ENCODE results near the gene BABAM2.
"Not testable (repeated sequence)": the region's sequence is repeated elsewhere in the genome, so short reads cannot be mapped to it uniquely, and the experiment has no call there.

Gene BABAM2

DNA sequence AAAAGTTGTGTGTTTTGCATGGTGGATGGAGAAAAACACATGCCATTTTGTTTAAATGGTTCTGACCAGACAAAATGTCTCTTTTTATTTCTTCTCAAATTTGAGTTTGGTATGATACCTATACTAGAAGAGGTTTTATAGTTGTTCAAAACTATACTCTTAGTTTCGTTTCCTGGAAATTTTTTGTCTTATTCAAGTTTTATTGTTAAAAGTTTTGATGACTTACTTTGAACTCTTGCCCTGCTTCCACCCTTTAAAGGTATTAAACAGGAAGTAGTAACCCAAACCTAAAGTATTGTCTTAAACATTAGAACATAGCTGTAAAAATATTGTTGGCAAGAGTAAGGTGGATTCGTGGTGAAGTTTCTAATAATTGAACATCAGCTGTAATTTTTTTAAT lies 98.2 kb downstream of the BABAM2 start:
- no peak for DNase-seq

DNA sequence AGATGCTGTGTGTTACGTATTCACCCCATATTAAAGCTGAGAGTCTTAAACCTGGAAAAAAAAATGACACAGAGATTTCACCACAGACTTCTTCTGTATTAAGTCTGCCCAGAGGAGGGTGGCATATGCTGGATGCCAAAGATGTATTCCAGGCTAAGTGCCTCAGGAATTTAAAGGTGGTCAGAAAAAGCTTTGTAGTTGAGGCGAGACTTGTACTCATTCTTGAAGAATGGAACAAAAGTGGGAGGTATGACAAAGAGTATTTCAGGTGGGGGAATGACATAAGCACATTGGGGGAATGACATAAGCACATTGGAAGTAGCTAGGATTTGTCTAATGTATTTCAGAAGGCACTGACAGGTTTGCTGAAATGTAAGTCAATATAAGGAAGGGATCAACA lies 98.6 kb downstream of the BABAM2 start:
- no peak for DNase-seq

DNA sequence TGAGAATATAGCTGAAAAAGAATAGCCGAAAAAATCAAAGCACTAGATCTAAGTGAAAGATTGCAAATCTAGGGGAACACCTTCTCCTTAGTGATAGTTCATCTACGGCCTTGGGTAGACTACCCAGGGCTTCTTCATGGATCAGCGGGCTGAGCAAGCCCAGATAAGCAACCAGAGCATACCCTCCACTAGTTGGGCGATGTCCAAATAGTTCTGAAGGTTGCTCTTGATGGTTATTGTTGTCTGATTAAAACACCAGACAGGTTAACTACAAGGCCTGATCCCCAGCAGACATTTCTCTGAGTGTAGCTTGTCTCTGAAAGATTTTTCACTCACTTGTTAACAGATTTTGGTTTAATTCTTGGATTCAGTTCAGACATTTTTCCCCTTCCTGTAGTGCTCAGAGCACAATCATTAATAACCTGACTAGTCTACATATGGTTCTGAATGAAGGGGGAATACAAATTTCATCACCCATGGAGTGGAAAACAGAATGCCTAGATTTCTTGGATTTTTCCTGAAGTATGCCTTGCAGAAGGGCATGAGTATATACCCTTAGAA lies 99.6 kb downstream of the BABAM2 start:
- no peak for DNase-seq

DNA sequence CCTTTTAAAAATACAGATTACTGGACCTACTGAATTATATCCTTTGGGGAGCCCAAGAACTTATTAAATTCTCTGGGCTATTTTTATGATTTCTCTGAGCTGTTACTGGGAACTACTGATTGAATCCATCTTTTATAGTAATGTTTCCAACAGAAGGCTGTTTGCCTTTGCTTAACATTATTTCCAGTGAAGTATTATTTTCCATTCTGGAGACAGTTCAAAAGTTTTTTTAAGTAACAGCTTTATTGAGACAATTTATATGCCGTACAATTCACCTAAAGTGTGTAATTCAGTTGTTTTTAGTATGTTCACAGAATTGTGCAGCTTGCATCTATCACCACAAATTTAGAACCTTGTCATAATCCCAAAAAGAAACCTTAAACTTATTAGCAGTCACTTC lies 100.6 kb downstream of the BABAM2 start:
- no peak for DNase-seq

DNA sequence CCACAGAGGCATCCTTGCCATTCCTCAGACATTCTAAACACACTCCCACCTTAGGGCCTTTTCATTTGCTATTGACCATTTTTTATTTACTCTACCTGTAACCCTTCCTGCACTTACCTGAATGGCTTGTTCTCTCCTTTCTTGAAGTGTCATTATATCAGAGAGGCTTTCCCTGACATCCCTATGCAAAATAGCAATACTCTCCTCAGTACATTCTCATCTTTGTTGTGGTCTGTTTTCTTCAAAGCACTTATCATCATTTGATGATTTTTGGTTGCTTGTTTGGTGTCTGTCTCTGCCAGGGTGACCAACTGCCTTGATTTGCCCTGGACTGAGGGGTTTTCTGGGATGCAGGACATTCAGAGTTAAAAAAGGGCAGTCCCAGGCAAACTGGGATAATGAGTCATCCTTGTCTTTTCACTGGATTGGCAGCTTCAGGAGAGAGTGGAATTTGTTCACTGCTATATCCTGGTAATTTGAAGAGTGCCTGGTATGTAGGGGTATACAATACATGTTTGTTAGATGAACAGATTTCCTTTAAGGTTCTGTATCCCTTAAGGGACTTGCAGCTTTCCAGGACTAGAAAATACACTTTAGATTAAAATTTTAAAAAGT lies 102.4 kb downstream of the BABAM2 start:
- DNase-seq, result no peak

DNA sequence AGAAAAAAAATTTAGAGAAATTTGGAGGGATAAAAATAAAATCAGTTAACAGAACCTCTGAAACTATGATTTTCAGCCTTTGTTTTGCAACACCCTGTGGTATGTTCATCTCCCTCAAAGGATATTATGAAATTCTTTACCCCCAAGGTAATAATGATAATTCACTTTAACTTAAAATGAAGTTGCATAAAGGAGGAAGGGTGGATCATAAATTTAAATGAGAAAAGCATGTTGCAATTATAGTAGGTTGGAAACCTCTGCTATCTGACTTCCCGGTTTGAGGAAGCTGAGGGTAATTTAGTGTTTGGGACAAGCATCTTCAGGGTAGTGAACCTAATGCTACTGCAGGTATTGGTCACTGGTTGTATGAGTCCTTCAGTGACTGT lies 102.9 kb downstream of the BABAM2 start:
- no peak for DNase-seq

DNA sequence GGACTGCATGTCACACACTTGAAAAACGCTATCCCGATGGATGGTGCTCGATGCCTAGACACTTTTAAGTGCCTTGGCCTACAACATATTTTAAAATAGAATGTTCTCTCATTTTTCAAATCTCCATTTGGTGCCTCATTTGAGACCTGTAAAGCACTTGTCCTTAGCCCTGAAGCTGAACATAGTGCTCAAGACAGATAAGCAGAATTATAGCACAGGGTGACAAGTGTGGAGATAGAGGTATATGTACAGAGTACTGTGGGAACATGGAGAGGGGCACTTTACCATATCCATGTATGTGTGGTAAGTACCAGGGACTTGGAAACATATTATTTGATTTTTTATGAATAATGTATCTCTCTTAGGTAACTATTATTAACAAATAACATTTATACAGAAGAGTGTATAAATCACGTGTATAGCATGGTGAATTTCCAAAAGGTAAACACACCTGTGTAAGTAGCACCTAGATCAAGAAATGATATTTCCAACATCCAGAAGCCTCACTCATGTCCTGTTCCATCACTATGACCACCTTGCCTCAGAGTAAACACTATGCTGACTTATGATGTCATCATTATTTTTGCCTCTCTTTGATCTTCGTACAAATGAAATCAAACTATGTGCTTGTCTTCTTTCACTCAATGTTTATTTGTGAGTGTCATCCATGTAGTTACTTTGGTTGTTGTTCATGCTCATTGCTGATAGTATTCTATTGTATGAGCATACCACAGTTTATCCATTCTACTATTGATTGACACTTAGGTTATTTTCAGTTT lies 103.6 kb downstream of the BABAM2 start:
- no peak for DNase-seq

DNA sequence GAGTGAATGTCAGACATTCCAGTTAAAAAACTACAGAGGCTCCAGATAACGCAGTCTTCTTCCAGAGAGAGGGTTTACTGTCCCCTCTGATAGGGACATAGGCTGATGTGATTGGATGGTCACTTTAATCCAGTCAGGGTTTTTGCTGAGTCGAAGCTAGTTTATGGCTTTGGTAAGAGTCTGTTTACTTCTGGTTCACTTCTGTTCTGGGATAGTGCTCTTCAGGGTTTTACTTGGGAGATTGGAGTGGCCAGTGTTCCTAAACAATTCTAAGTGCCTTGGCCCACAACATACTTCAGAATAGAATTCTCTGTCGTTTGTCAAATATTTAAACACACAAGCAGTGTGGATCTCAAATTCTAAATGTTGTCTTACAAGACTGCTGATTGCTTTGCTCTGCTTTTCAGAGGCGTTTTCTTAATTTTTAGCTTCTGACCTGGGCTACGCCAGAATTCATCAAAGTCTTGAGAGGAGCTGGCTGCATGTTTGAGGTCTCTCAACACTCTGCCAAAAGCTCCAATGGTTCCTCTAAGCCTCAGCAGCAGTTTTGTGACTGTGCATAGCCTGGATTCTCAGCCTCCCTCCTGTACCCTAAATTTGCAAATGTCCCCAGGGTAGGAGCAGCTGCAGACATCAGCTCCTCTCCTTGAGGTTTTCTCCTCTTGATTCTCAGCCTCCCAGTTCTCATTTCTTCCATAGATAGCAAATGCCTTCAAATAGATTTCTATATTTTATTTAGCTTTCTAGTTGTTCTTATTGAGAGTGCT lies 105.8 kb downstream of the BABAM2 start:
- DNase-seq, result no peak

DNA sequence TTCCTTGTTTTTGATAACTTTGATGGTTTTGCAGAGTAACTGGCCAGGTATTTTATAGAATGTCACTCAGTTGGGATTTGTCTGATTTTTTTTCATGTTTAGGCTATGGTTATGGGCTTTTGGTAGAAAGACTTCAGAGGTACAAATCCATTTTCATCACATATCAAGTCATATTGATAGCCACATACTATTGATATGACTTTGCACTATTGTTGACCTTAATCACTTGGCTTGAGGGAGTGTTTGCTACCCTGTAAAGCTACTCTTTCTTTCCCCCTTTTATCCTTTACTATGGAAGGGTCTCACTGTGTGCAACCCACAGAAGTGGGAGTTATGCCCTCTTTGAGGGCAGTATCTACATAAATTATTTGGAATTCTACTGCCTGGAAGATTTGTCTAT lies 109.8 kb downstream of the BABAM2 start:
- no peak for DNase-seq

DNA sequence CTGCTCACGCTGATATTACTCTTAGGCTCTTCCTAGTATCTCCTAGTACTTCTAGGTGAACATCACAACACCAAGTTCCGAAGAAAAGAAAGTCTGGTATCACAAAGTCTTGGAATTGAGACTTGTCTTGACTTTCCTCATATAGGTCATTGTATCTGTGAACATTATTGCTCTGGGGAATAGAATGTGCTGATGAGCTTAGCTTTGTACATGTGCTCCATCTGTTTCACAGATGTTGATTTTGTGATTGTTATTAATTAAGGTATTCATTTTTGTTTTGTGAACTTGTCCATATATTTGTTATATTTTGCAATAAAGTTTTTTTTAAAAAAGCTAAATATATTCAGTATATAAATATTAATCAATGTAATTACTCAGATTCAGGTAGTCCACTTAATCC lies 111.7 kb downstream of the BABAM2 start:
- DNase-seq, result no peak

DNA sequence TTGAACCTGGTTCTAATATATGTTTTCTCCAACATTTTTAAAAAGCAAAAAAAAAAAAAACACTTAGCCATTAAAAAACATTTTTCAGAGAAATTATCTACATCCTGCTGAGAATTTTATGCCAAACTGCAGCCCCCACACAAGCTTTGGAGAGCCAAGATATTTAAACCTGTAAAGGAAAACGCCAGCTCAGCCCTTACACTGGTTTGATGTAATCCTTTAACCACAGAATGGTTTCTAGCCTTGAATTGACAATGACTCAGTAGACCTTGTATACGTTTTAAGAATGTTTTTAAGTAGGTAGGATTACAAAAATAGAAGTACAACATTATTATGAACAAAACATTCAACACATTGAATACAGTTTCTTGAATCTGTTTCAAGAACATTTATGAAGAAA lies 113.6 kb downstream of the BABAM2 start:
- DNase-seq, result no peak

DNA sequence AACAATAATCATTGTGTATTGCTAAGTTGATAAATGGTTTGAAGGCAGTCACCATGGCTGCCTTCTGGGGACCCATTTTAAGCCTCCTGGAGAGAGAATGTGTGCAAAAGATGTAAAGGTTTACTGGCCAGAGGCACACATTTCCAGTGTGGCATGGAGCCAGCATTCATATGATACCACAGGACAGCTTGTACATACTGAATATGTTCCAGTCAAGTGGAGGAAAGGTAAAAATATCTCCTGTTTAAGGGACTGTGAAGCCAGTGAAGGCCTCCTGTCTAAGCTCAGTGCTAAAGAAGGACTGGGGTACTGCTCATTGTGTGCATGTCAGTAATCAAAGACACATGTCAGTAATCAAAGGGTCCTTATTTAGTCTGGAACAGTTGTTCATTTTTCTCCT lies 119.2 kb downstream of the BABAM2 start:
- no peak for DNase-seq

DNA sequence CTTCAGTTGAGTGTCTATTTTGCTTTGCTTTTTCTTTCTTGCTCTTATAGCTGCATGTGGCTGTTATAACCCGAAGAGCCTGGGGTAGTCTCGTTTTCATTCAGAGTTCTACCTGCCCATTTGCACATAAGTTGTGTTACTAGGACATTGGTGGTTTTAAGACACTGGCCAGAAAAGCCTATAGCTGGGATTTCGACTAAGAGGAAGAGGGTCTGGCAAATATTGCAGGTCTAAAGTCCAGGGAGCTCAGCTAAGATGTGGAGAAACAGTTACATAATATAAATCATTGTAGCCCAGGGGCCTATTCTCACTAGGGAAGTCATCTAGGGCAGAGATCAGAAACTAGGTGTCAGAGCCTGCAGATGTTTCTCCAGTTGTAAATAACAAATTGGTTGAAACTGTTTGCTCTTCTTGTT lies 120.8 kb downstream of the BABAM2 start:
- DNase-seq, result no peak

DNA sequence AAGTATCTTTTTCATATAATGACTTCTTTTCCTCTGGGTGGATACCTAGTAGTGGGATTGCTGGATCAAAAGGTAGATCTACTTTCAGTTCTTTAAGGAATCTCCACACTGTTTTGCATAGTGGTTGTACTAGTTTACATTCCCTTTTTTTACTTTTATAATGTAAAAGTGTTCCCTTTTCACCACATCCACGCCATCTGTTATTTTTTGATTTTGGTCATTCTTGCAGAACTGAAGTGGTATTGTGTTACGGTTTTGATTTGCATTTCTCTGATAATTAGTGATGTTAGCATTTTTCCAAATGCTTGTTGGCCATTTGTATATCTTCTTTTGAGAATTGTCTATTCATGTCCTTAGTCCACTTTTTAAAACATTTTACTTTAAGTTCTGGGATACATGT lies 127.9 kb downstream of the BABAM2 start:
- not testable (repeated sequence) for DNase-seq

DNA sequence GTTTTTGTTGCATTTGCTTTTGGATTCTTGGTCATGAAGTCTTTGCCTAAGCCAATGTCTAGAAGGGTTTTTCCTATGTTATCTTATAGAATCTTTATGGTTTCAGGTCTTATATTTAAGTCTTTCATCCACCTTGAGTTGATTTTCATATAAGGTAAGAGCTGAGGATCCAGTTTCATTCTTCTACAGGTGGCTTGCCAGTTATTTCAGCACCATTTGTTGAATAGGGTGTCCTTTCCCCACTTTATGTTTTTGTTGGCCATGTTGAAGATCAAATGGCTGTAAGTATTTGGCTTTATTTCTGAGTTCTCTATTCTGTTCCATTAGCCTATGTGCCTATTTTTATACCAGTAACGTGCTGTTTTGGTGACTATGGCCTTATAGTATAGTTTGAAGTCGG lies 129.0 kb downstream of the BABAM2 start:
- not testable (repeated sequence) for DNase-seq

DNA sequence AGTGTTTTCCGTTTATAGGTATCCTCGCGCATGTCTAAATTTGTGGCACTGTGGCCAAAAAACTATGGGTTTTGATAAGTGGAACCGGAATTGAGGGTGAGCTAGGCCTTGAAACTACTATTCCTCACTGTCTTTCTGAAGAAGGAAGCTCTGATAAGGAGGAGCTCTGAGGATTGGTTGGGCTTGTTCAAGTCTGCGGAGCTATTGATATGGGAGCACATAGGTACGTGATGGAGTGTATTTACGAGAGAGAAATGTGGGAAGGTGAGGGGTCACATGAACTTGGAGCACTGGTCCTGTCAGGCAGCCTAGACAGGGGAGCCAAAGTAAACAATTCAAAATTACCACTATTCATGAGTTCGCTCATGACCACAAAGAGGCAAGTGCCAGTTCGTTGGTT lies 131.4 kb downstream of the BABAM2 start:
- no peak for DNase-seq

DNA sequence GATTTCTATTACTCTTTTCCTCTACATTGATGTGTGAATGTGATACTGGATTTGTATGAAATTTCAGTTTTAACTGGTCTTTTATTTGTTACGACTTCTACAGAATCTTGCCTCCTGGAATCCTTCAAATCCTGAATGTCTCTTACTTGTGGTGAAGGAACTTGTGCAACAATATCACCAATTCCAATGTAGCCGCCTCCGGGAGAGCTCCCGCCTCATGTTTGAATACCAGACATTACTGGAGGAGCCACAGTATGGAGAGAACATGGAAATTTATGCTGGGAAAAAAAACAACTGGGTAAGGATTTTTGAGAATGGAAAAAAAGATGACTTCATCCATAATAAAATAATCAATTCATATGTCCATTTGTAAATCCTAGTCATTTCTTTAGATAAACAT lies 134.6 kb downstream of the BABAM2 start:
- no peak for DNase-seq

DNA sequence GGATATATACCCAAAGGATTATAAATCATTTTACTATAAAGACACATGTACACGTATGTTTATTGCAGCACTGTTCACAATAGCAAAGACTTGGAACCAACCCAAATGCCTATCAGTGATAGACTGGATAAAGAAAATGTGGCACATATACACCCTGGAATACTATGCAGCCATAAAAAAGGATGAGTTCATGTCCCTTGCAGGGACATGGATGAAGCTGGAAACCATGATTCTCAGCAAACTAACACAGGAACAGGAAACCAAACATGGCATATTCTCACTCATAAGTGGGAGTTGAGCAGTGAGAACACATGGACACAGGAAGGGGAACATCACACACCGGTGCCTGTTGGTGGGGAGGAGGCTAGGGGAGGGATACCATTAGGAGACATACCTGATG lies 135.7 kb downstream of the BABAM2 start:
- not testable (repeated sequence) for DNase-seq

DNA sequence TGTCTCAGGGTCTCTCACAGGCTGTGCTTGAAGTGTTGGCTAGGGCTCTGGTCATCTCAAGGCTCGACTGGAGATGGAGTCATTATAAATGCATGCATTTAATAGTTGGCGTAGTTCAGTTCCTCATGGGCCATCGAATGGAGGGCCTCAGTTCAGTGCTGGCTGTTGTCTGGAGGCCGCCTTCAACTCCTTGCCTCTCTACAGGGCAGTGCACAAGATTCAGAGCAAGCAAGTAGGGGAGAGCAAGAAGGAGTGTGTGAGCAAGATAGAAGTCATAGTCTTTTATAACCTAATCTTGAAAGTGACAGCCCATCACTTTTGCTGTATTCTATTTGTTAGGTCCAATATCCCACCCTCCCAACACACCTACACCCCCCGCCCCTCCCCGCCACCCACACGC lies 137.5 kb downstream of the BABAM2 start:
- no peak for DNase-seq

DNA sequence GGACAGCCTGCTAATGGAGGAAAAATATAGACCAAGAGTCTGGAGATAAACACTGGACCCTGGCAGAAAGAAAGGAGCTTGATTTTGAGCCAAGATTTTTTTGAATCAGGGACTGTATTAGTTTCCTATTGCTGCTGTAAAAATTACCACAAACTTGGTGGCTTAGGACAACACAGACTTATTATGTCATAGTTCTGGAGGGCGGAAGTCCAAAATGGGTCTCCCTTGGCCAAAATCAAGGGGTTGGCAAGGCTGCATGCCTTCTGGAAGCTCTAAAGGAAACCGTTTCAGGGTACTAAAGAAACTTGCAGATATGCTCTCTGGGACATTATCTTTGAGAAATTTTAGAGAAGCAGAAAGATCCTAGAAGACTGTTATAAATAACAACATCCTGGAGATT lies 140.1 kb downstream of the BABAM2 start:
- DNase-seq, result no peak

DNA sequence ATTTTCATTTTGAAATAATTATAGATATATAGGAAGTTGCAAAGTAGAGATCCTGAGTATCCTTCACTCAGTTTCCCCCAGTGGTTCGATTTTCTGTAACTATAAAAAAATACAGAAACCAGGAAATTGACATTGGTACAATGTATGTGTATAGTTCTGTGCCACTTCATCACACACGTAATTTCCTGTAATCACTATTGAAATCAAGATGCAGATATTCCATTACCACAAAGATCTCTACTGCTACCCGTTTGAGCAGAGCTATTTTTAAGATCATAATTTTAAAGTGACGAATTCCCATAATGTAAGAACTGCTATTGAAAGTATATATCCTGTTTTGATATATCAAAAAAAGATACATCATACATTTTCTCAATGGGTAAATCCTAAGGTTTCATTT lies 142.3 kb downstream of the BABAM2 start:
- DNase-seq, result no peak

DNA sequence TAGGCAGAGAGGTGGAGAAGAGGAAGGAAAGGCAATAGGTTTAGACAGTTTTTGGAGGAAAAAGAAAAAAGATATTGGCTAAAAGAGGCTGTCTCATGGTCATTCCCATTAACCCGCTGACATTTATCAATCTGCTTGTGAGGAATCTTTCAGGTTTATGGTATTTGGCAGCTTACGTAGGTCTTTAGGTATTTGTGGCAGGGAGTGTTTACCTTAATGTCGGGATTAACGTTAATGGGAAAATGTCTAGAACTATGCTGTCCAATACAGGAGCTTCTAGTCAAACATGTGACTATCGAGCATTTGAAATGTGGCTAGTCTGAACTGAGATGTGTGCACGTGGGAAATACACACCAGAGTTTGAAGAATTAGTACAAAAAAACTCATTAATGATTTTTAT lies 144.2 kb downstream of the BABAM2 start:
- DNase-seq, result no peak

DNA sequence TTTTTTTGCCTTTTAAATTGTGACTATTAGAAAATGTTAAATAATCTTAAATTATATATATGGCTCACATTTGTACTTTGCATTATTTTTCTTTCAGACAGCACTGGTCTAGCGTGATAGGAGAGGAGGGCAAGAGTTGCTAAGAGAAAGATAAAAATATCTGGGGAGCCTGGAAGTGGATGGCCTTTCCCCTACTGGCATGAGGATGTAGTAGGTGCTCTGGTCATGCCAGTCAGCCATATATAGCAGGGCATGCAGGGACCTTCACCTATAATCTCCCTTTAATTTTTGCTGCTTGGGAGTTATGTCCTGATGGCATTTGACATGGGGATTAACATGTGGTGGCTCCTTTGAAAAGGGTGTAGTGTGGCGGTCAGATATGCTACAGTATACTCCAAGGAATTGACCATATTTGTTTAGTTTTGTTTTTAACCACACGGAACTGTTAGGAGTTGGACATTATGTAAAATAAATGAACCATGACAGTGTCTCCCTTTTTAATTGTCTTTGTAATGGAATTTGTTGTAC lies 144.7 kb downstream of the BABAM2 start:
- no peak for DNase-seq

DNA sequence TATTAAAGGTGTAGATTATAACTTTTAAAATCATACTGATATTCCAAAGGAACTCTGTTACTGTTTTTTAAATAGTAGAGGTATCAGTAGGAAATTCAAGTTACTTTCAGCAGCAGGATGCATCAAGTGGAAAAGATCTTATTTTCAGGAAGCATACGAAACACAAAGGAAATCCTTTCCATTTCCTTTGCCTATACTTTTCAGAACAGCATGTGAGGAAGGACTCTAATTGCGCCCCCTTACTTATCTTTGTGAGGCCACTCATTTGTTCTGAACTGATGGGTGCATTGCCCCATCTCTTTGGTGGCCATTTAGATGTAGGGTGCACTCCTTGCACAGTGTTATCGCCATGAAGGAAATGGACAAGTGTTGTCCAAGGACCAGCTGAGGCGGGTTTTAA lies 145.3 kb downstream of the BABAM2 start:
- DNase-seq, result no peak

Data from T1000 (cell line).